H1 (cell line): ENCODE measurements around the gene FAIM2. TPM values are rescaled to one million over a fixed set of nuclear protein-coding genes. Genes with fewer than 3 reads are reported as not detected.

ENCODE experiments used
- CTCF ChIA-PET: fragments of 300-600 bp; sonication (Branson Sonifier 250); formaldehyde crosslinking; loops from one replicate; lab custom pipeline; 2021; ENCODE audit not compliant: partially characterized antibody; lab: Charles Lee
- POLR2A ChIA-PET: fragments of 300-600 bp; sonication (Branson Sonifier 250); formaldehyde crosslinking; loops from one replicate; lab custom pipeline; 2021; ENCODE audit warnings: inconsistent platforms; ENCODE audit not compliant: partially characterized antibody; lab: Charles Lee
- DNase-seq, 2 experiments: peaks; one replicate each; pipeline versions ENCODE4 v3.0.0 to v3.0.0-alpha.2; 2010 to 2022; ENCODE audit warnings: low spot score in 2 of 2, low read depth in 1 of 2, mixed read lengths in 1 of 2
- FAIRE-seq: peaks from 2 replicates; lab custom pipeline; 2011; peaks lifted over from hg19 to GRCh38; lab: Jason Lieb, UNC
- H2AFZ ChIP-seq: 2 replicates; pipeline ENCODE4 v1.8.1; 2012; ENCODE audit warnings: low read length, inconsistent platforms
- H2AK5ac ChIP-seq: 2 replicates; pipeline ENCODE4 v1.6.1; 2013; ENCODE audit warnings: low read depth, low read length
- H2BK120ac ChIP-seq: replicated peaks from 2 replicates; pipeline ENCODE3; 2013; ENCODE audit warnings: low read depth, low read length, inconsistent platforms
- H2BK12ac ChIP-seq: 2 replicates; pipeline ENCODE4 v1.6.1; 2013; ENCODE audit warnings: low read depth, low read length
- H2BK15ac ChIP-seq: 2 replicates; pipeline ENCODE4 v1.6.1; 2013; ENCODE audit warnings: low read length
- H2BK20ac ChIP-seq: 2 replicates; pipeline ENCODE4 v1.6.1; 2013; ENCODE audit warnings: low read length
- H2BK5ac ChIP-seq: 2 replicates; pipeline ENCODE4 v1.6.1; 2013; ENCODE audit warnings: low read depth, low read length
- H3K14ac ChIP-seq: 2 replicates; pipeline ENCODE4 v1.6.1; 2013; ENCODE audit warnings: inconsistent platforms; ENCODE audit not compliant: insufficient read length
- H3K18ac ChIP-seq: 2 replicates; pipeline ENCODE4 v1.6.1; 2013; ENCODE audit warnings: low read length; ENCODE audit errors: extremely low read depth
- H3K23ac ChIP-seq: 2 replicates; pipeline ENCODE4 v1.6.1; 2013; ENCODE audit warnings: inconsistent platforms; ENCODE audit not compliant: insufficient read length
- H3K23me2 ChIP-seq: 2 replicates; pipeline ENCODE4 v1.6.1; 2013; ENCODE audit warnings: low read depth, low read length
- H3K27ac ChIP-seq: 2 replicates; pipeline ENCODE4 v1.6.1; 2011; ENCODE audit warnings: low read depth, low read length, inconsistent platforms
- H3K27me3 ChIP-seq, 4 experiments: replicated peaks in 1 of 4; 1 replicate in 1 of 4; 2 replicates in 3 of 4; pipeline versions ENCODE4 v1.6.1 to v1.8.1; 2011 to 2013; ENCODE audit warnings: low read length in 3 of 4, mild to moderate bottlenecking in 3 of 4, inconsistent platforms in 2 of 4, mixed read lengths in 2 of 4, moderate library complexity in 1 of 4; ENCODE audit not compliant: control insufficient read depth in 3 of 4, insufficient read depth in 3 of 4; ENCODE audit errors: extremely low read depth in 1 of 4
- H3K36me3 ChIP-seq, 4 experiments: 2 replicates each; pipeline versions ENCODE4 v1.6.1 to v1.8.1; 2011 to 2013; ENCODE audit warnings: mild to moderate bottlenecking in 4 of 4, low read length in 3 of 4, moderate library complexity in 2 of 4, control low read depth in 1 of 4, inconsistent platforms in 1 of 4; ENCODE audit not compliant: insufficient read depth in 4 of 4, control insufficient read depth in 2 of 4
- H3K4ac ChIP-seq: replicated peaks from 2 replicates; pipeline ENCODE3; 2013; ENCODE audit warnings: low read length, low read depth, mixed read lengths, inconsistent platforms; ENCODE audit not compliant: insufficient read length
- H3K4me1 ChIP-seq, 4 experiments: replicated peaks in 1 of 4; 1 replicate in 1 of 4; 2 replicates in 3 of 4; pipeline versions ENCODE4 v1.6.1 to v1.8.1; 2011 to 2013; ENCODE audit warnings: low read length in 3 of 4, inconsistent platforms in 2 of 4, mixed read lengths in 1 of 4; ENCODE audit not compliant: insufficient read depth in 4 of 4, control insufficient read depth in 3 of 4
- H3K4me2 ChIP-seq, 2 experiments: 2 replicates each; pipeline versions ENCODE4 v1.6.1 to v1.8.1; 2011 to 2013; ENCODE audit warnings: low read depth in 2 of 2, low read length in 2 of 2, control low read depth in 1 of 2, inconsistent platforms in 1 of 2, mild to moderate bottlenecking in 1 of 2; ENCODE audit not compliant: insufficient read depth in 1 of 2
- H3K4me3 ChIP-seq, 4 experiments: fragments of 200-600, 300-600 bp in 1 of 4; sonication (generic), shearing (Covaris generic), sonication (Bioruptor Twin) in 1 of 4; 2 replicates each; pipeline versions ENCODE4 v1.5.1 to v1.8.1; 2011 to 2016; ENCODE audit warnings: low read length in 4 of 4, low read depth in 3 of 4, control low read depth in 2 of 4, inconsistent platforms in 2 of 4, mild to moderate bottlenecking in 2 of 4, mixed read lengths in 1 of 4, moderate library complexity in 1 of 4; ENCODE audit not compliant: insufficient read depth in 2 of 4; ENCODE audit errors: extremely low read depth in 1 of 4
- H3K56ac ChIP-seq: replicated peaks from 2 replicates; pipeline ENCODE3; 2013; ENCODE audit warnings: low read depth, mild to moderate bottlenecking, mixed read lengths, low read length, inconsistent platforms; ENCODE audit not compliant: insufficient read length
- H3K79me1 ChIP-seq: 2 replicates; pipeline ENCODE4 v1.6.1; 2013; ENCODE audit warnings: low read depth, low read length, control low read depth
- H3K79me2 ChIP-seq, 2 experiments: 2 replicates each; pipeline versions ENCODE4 v1.6.1 to v1.8.1; 2012 to 2013; ENCODE audit warnings: low read length in 2 of 2, mild to moderate bottlenecking in 2 of 2, inconsistent platforms in 1 of 2; ENCODE audit not compliant: insufficient read depth in 2 of 2, control insufficient read depth in 1 of 2
- H3K9ac ChIP-seq, 4 experiments: replicated peaks in 1 of 4; 1 replicate in 1 of 4; 2 replicates in 3 of 4; pipeline versions ENCODE4 v1.6.1 to v1.8.1; 2011 to 2013; ENCODE audit warnings: low read depth in 3 of 4, low read length in 3 of 4, control low read depth in 2 of 4, mild to moderate bottlenecking in 2 of 4, moderate library complexity in 2 of 4, inconsistent platforms in 1 of 4; ENCODE audit errors: extremely low read depth in 1 of 4
- H3K9me3 ChIP-seq, 2 experiments: 2 replicates each; pipeline versions ENCODE4 v1.6.1 to v1.8.1; 2012 to 2013; ENCODE audit warnings: mild to moderate bottlenecking in 2 of 2, moderate library complexity in 2 of 2, control low read depth in 1 of 2, inconsistent platforms in 1 of 2, low read depth in 1 of 2, low read length in 1 of 2, mixed read lengths in 1 of 2; ENCODE audit not compliant: insufficient read depth in 2 of 2
- H4K20me1 ChIP-seq, 2 experiments: replicated peaks in 1 of 2; 2 replicates each; pipeline versions ENCODE3 to v1.8.1; 2011 to 2013; ENCODE audit warnings: inconsistent platforms in 2 of 2, low read length in 2 of 2, mild to moderate bottlenecking in 1 of 2; ENCODE audit not compliant: insufficient read depth in 2 of 2, control insufficient read depth in 1 of 2
- H4K5ac ChIP-seq: 2 replicates; pipeline ENCODE4 v1.6.1; 2013; ENCODE audit warnings: low read length, low read depth, mixed read lengths, inconsistent platforms; ENCODE audit not compliant: insufficient read length
- H4K8ac ChIP-seq: 2 replicates; pipeline ENCODE4 v1.8.0; 2013; ENCODE audit warnings: mild to moderate bottlenecking, moderate library complexity, low read length, inconsistent platforms; ENCODE audit not compliant: insufficient read depth; ENCODE audit errors: extremely low read depth
- H4K91ac ChIP-seq: replicated peaks from 2 replicates; pipeline ENCODE3; 2013; ENCODE audit warnings: low read length, mixed read lengths, inconsistent platforms; ENCODE audit not compliant: insufficient read length
- JUN ChIP-seq: IDR thresholded peaks from 2 replicates; pipeline ENCODE4 v1.6.1; 2011; ENCODE audit warnings: low read depth, mild to moderate bottlenecking, improper control_type of control experiment, low read length
- YY1 ChIP-seq: IDR thresholded peaks from 2 replicates; pipeline ENCODE4 v1.6.1; 2011; ENCODE audit warnings: low read depth, mild to moderate bottlenecking, low read length
- WGBS, 2 experiments: shearing (Covaris generic) in 1 of 2; methylation state at CpG; one replicate each; pipeline versions ENCODE4 v1.1.6 to v1.1.7; 2013 to 2015; ENCODE audit warnings: low lambda C conversion rate in 2 of 2, mixed read lengths in 2 of 2, inconsistent platforms in 1 of 2, low coverage in 1 of 2, missing lambda C conversion rate in 1 of 2; ENCODE audit not compliant: insufficient replicate concordance in 2 of 2, insufficient coverage in 1 of 2, insufficient read length in 1 of 2; ENCODE audit errors: extremely low coverage in 1 of 2, missing lambda C conversion rate in 1 of 2; 5-methylcytosine and 5-hydroxymethylcytosine counted together
- polyA plus RNA-seq, 7 experiments: library from polyadenylated mRNA; depleted of rRNA in 3 of 7; stranded (reverse) in 5 of 7; unstranded in 2 of 7; fragments of >200 nt in 5 of 7; fragments of 200-250 nt in 2 of 7; gene quantifications; 1 replicate in 5 of 7; 2 replicates in 1 of 7; 4 replicates in 1 of 7; pipeline versions ENCODE4 v1.2.1 to v1.2.3, GENCODE V29; 2011 to 2013; ENCODE audit warnings: missing spikeins in 2 of 7, mixed read lengths in 2 of 7
- total RNA-seq: library from RNA; stranded (reverse); fragmentation: NEBNext Ultra II Directional; extraction: Animal tissue kit (Norgen Biotek cat#: 25700); gene quantifications from 2 replicates; pipeline ENCODE4 v1.2.1, GENCODE V29; 2021

FAIM2 gene
- total and polyA plus RNA-seq, 2 of the 8 experiments (the other 6 are each of a cell fraction or from before 2014, with no cell fraction given), result 0.89 to 1.3 TPM

- Histone ChIP-seq H3K18ac (no peak overlapping the region), H3K4me3 (no peak overlapping the region), H3K79me2 (no peaks in the 10 kb centered on the region), H2BK5ac (no peak overlapping the region), H3K36me3 (no peaks in the 10 kb centered on the region), H3K4me1 (peaks cover 0 to 5% (median 1%) of the 10 kb centered on the region in 4 experiments; a peak in 2 of 7 replicates), H3K79me1 (no peaks in the 10 kb centered on the region), H2AFZ (no peak overlapping the region), H3K27me3 (no peaks in the 10 kb centered on the region), H3K56ac (no peak overlapping the region), H3K4ac (no peak overlapping the region), H3K9ac (no peak overlapping the region), H4K20me1 (no peaks in the 10 kb centered on the region), H2BK20ac (no peak overlapping the region), H4K91ac (no peak overlapping the region), H3K23me2 (no peaks in the 10 kb centered on the region), H2BK15ac (0 out of 2 replicates have a peak overlapping the region, but pooled peaks have one; percentile 25), H3K14ac (no peak overlapping the region), H3K4me2 (no peak overlapping the region), H3K27ac (no peak overlapping the region), H3K9me3 (no peaks in the 10 kb centered on the region), H3K23ac (no peak overlapping the region), H2AK5ac (no peak overlapping the region), H4K8ac (no peak overlapping the region; the same call in 1 of the 2 replicates), H4K5ac (no peak overlapping the region), H2BK120ac (peak overlapping the region; percentile 20), H2BK12ac (no peak overlapping the region)
- WGBS, 2 experiments, result 81% methylated on average over 8 of the region's 8 CpGs; no CpG with 5 or more reads in 1 of the 2 experiments
- DNase-seq (no peak), FAIRE-seq (no peak)
- CTCF ChIA-PET, result interaction anchor here (0.6 to 6.5 kb wide), 11 partner anchors 9 to 159 kb away, joined by 3 to 53 read pairs (median 3); no protein-coding TSS in a partner anchor
- no peak for TF ChIP-seq YY1
- TF ChIP-seq JUN, result no peak
- POLR2A ChIA-PET, result interaction anchor here (1.2 to 1.5 kb wide), 2 partner anchors 8 to 74 kb away, joined by 4 to 5 read pairs; no protein-coding TSS in a partner anchor
Observed at GRCh38 chr12:49937639-49938300, 34.1 kb upstream of the FAIM2 start.
